IMR-90 (cell line): ENCODE measurements around the gene TOR2A. TPM values are rescaled to one million over a fixed set of nuclear protein-coding genes. Genes with fewer than 3 reads are reported as not detected.

Experiments used
- ATAC-seq: fragments of 200-7000 bp; cut with Tn5 transposase; 2 replicates; pipeline ENCODE4 v1.9.1; 2020; ENCODE audit warnings: low read depth, mild to moderate bottlenecking, moderate library complexity
- BruUV-seq: library from RNA; stranded (reverse); fragments of 400-500 nt; replicated peaks from 2 replicates; lab custom pipeline; 2021; lab: Mats Ljungman, UMichigan
- CTCF ChIA-PET: fragments of 300-600 bp; formaldehyde crosslinking; extraction: SDS; loops from one replicate; lab custom pipeline; 2021; ENCODE audit warnings: antibody characterized with exemption; lab: Yijun Ruan, JAX
- POLR2A ChIA-PET: fragments of 300-600 bp; sonication (Branson Sonifier 250); formaldehyde crosslinking; loops from one replicate; lab custom pipeline; 2022; ENCODE audit warnings: antibody characterized with exemption; ENCODE audit not compliant: unreplicated experiment; lab: Charles Lee
- DNase-seq: peaks from one replicate; pipeline ENCODE4 v3.0.0; 2013
- H2AFZ ChIP-seq: replicated peaks from 2 replicates; pipeline ENCODE3; 2013; ENCODE audit warnings: low read length, mild to moderate bottlenecking; ENCODE audit not compliant: poor library complexity
- H2AK5ac ChIP-seq: 2 replicates; pipeline ENCODE4 v1.6.1; 2013; ENCODE audit warnings: low read depth, low read length, inconsistent platforms
- H2AK9ac ChIP-seq: replicated peaks from 2 replicates; pipeline ENCODE3; 2013; ENCODE audit warnings: mild to moderate bottlenecking, low read depth, low read length, moderate library complexity; ENCODE audit not compliant: poor library complexity
- H2BK120ac ChIP-seq: 2 replicates; pipeline ENCODE4 v1.6.1; 2013; ENCODE audit warnings: low read depth, low read length, inconsistent platforms
- H2BK15ac ChIP-seq: 3 replicates; pipeline ENCODE4 v1.6.1; 2013; ENCODE audit warnings: low read depth, low read length, inconsistent platforms
- H2BK20ac ChIP-seq: 2 replicates; pipeline ENCODE4 v1.6.1; 2013; ENCODE audit warnings: low read depth, mild to moderate bottlenecking, inconsistent platforms, low read length, moderate library complexity
- H2BK5ac ChIP-seq: 2 replicates; pipeline ENCODE4 v1.6.1; 2013; ENCODE audit warnings: mild to moderate bottlenecking, low read depth, low read length, inconsistent platforms; ENCODE audit not compliant: poor library complexity, severe bottlenecking
- H3K14ac ChIP-seq: replicated peaks from 2 replicates; pipeline ENCODE4 v1.6.1; 2013; ENCODE audit warnings: low read depth, low read length, inconsistent platforms
- H3K18ac ChIP-seq: 2 replicates; pipeline ENCODE4 v1.6.1; 2013; ENCODE audit warnings: low read depth, low read length, control low read depth
- H3K23ac ChIP-seq: 2 replicates; pipeline ENCODE4 v1.6.1; 2013; ENCODE audit warnings: low read depth, low read length, inconsistent platforms
- H3K27ac ChIP-seq: 2 replicates; pipeline ENCODE4 v1.5.1; 2013; ENCODE audit warnings: mild to moderate bottlenecking, control low read depth, low read length; ENCODE audit not compliant: insufficient read depth
- H3K27me3 ChIP-seq: 2 replicates; pipeline ENCODE4 v1.6.1; 2013; ENCODE audit warnings: low read length; ENCODE audit not compliant: control insufficient read depth, insufficient read depth
- H3K36me3 ChIP-seq: 2 replicates; pipeline ENCODE4 v1.6.1; 2013; ENCODE audit warnings: low read length, mixed read lengths; ENCODE audit not compliant: control insufficient read depth, insufficient read depth
- H3K4ac ChIP-seq: 2 replicates; pipeline ENCODE4 v1.6.1; 2013; ENCODE audit warnings: low read depth, low read length, inconsistent platforms
- H3K4me1 ChIP-seq: 2 replicates; pipeline ENCODE4 v1.6.1; 2013; ENCODE audit warnings: low read length, mixed read lengths; ENCODE audit not compliant: control insufficient read depth, insufficient read depth
- H3K4me2 ChIP-seq: 2 replicates; pipeline ENCODE4 v1.6.1; 2013; ENCODE audit warnings: low read depth, mild to moderate bottlenecking, control low read depth, low read length, moderate library complexity
- H3K4me3 ChIP-seq: 2 replicates; pipeline ENCODE4 v1.5.1; 2013; ENCODE audit warnings: low read depth, mild to moderate bottlenecking, control low read depth, low read length, moderate library complexity; ENCODE audit not compliant: insufficient read depth
- H3K56ac ChIP-seq: 2 replicates; pipeline ENCODE4 v1.6.1; 2013; ENCODE audit warnings: low read length, inconsistent platforms; ENCODE audit not compliant: insufficient read depth; ENCODE audit errors: extremely low read depth
- H3K79me1 ChIP-seq, 2 experiments: 2 replicates each; pipeline ENCODE4 v1.6.1; 2013; ENCODE audit warnings: low read length in 2 of 2, inconsistent platforms in 1 of 2, low read depth in 1 of 2
- H3K9ac ChIP-seq: 2 replicates; pipeline ENCODE4 v1.6.1; 2013; ENCODE audit warnings: low read depth, low read length, control low read depth
- H3K9me1 ChIP-seq: 2 replicates; pipeline ENCODE4 v1.6.1; 2013; ENCODE audit warnings: low read length, inconsistent platforms; ENCODE audit not compliant: insufficient read depth
- H3K9me3 ChIP-seq: 2 replicates; pipeline ENCODE4 v1.6.1; 2013; ENCODE audit warnings: low read length; ENCODE audit not compliant: control insufficient read depth, insufficient read depth
- H4K20me1 ChIP-seq: 2 replicates; pipeline ENCODE4 v1.6.1; 2013; ENCODE audit warnings: low read length, inconsistent platforms; ENCODE audit not compliant: insufficient read depth
- H4K5ac ChIP-seq: 2 replicates; pipeline ENCODE4 v1.6.1; 2013; ENCODE audit warnings: mild to moderate bottlenecking, low read depth, low read length, control low read depth
- H4K8ac ChIP-seq, 2 experiments: 2 replicates each; pipeline ENCODE4 v1.6.1; 2013; ENCODE audit warnings: low read depth in 2 of 2, low read length in 2 of 2, control low read depth in 1 of 2, inconsistent platforms in 1 of 2
- H4K91ac ChIP-seq: 2 replicates; pipeline ENCODE4 v1.6.1; 2013; ENCODE audit warnings: low read depth, low read length, inconsistent platforms; ENCODE audit not compliant: insufficient read depth
- CHD1 ChIP-seq: IDR thresholded peaks from 2 replicates; pipeline ENCODE4 v1.6.1; 2012; ENCODE audit warnings: low read depth, low read length, improper control_type of control experiment
- MAFK ChIP-seq: IDR thresholded peaks from 2 replicates; pipeline ENCODE4 v1.6.1; 2012; ENCODE audit warnings: low read depth, low read length, improper control_type of control experiment
- NFE2L2 ChIP-seq: fragments of 150-350 bp; IDR thresholded peaks from 2 replicates; pipeline ENCODE4 v1.6.1; 2016; ENCODE audit warnings: low read depth, mild to moderate bottlenecking, low read length
- POLR2A ChIP-seq: IDR thresholded peaks from 2 replicates; pipeline ENCODE4 v1.6.1; 2012; ENCODE audit warnings: mild to moderate bottlenecking, low read depth, low read length
- WGBS, 2 experiments: methylation state at CpG; one replicate each; pipeline versions ENCODE4 v1.1.5 to v1.1.7; 2013; ENCODE audit warnings: missing lambda C conversion rate in 2 of 2; ENCODE audit not compliant: insufficient read length in 1 of 2; ENCODE audit errors: extremely low coverage in 2 of 2; 5-methylcytosine and 5-hydroxymethylcytosine counted together
- dilution Hi-C: fragments of 300-500 bp; cut with HindIII; formaldehyde crosslinking; loops from one replicate; pipeline ENCODE4 v1.14.3; 2018; ENCODE audit warnings: low sequenced_read_pairs; ENCODE audit not compliant: unreplicated experiment
- in situ Hi-C: fragments of 300-500 bp; cut with MboI; formaldehyde crosslinking; loops from 3 replicates; pipeline ENCODE4 v1.14.3; 2019; ENCODE audit warnings: low sequenced_read_pairs, inconsistent platforms, mixed read lengths
- intact Hi-C: fragments of 100-400 bp; cut with micrococcal nuclease; formaldehyde crosslinking; loops from 2 replicates; pipeline ENCODE4 v1.10.0; 2022
- polyA plus RNA-seq, 3 experiments: library from polyadenylated mRNA; depleted of rRNA; stranded (reverse); fragments of >200 nt; gene quantifications; 2 replicates each; pipeline ENCODE4 v1.2.3, GENCODE V29; 2012; ENCODE audit warnings: low replicate concordance in 1 of 3
- total RNA-seq: library from RNA; depleted of rRNA; stranded (reverse); fragments of >200 nt; gene quantifications from 2 replicates; pipeline ENCODE4 v1.2.3, GENCODE V29; 2012

The TOR2A gene
- total and polyA plus RNA-seq, 2 of the 4 experiments (the other 2 are of a cell fraction): 0.90 to 12.5 TPM

- TF ChIP-seq POLR2A: no peak
- TF ChIP-seq NFE2L2: no peak
- TF ChIP-seq CHD1: no peak
- TF ChIP-seq MAFK: no peak
- H3K79me1 ChIP-seq: peaks cover 4 to 12% of the 10 kb centered on the region in 2 experiments; a peak in 2 of 4 replicates
- 48% methylated on average over 13 of the region's 22 CpGs; no CpG with 5 or more reads in 1 of the 2 experiments for WGBS, 2 experiments
- peak overlapping the region; percentile 46; the same call in 1 of the 2 replicates for H4K91ac ChIP-seq
- no peak overlapping the region for H2BK20ac ChIP-seq
- intact Hi-C loops (loop anchor here (1.0 to 5.0 kb wide), 3 partner anchors 137 to 227 kb away; no protein-coding TSS in a partner anchor), dilution Hi-C loops (no loop called here), in situ Hi-C loops (no loop called here)
- H4K5ac ChIP-seq: 0 out of 2 replicates have a peak overlapping the region, but pooled peaks have one; percentile 19
- no peaks in the 10 kb centered on the region for H3K9me3 ChIP-seq
- no peak for ATAC-seq
- H3K14ac ChIP-seq: peak overlapping the region; percentile 32; the same call in 1 of the 2 replicates
- H2BK120ac ChIP-seq: no peak overlapping the region
- peak overlapping the region in 1 of 2 experiments; percentile 61; a peak in 2 of 4 replicates for H4K8ac ChIP-seq
- H2AK5ac ChIP-seq: peak overlapping the region; percentile 88
- peak overlapping the region; percentile 90 for H3K4me2 ChIP-seq
- no TSS peak for BruUV-seq
- 0 out of 2 replicates have a peak, but pooled peaks cover 3% of the 10 kb centered on the region for H3K27me3 ChIP-seq
- ChIA-PET POLR2A (interaction anchor here (0.6 kb wide), 3 partner anchors 145 to 213 kb away, joined by 3 to 12 read pairs (median 3); no protein-coding TSS in a partner anchor), CTCF (interaction anchor here (0.6 to 2.0 kb wide), 29 partner anchors 10 to 274 kb away, joined by 3 to 13 read pairs (median 4); partner anchors contain the start of genes CDK9, ENG, PTRH1 and ST6GALNAC4)
- H3K9ac ChIP-seq: peak overlapping the region; percentile 28; the same call in 1 of the 2 replicates
- H2AK9ac ChIP-seq: peak overlapping the region; percentile 76
- H3K9me1 ChIP-seq: no peaks in the 10 kb centered on the region
- H3K18ac ChIP-seq: no peak overlapping the region
- H2BK5ac ChIP-seq: no peak overlapping the region
- H3K4ac ChIP-seq: peak overlapping the region; percentile 19; the same call in 1 of the 2 replicates
- H3K36me3 ChIP-seq: peaks cover 5% of the 10 kb centered on the region; the same call in 1 of the 2 replicates
- H3K56ac ChIP-seq: no peak overlapping the region
- peaks cover 6% of the 10 kb centered on the region for H3K4me1 ChIP-seq
- no peaks in the 10 kb centered on the region for H4K20me1 ChIP-seq
- no peak overlapping the region for H3K23ac ChIP-seq
- DNase-seq: no peak
- H2BK15ac ChIP-seq: 0 out of 3 replicates have a peak overlapping the region, but pooled peaks have one; percentile 66
- H3K27ac ChIP-seq: peak overlapping the region; percentile 31
- peak overlapping the region; percentile 95 for H2AFZ ChIP-seq
- peak overlapping the region; percentile 60 for H3K4me3 ChIP-seq
These were observed 797 bp downstream of the TOR2A start for GRCh38 chr9:127734247-127734746.
